ENCODE results near the gene RAD51B.

DNA sequence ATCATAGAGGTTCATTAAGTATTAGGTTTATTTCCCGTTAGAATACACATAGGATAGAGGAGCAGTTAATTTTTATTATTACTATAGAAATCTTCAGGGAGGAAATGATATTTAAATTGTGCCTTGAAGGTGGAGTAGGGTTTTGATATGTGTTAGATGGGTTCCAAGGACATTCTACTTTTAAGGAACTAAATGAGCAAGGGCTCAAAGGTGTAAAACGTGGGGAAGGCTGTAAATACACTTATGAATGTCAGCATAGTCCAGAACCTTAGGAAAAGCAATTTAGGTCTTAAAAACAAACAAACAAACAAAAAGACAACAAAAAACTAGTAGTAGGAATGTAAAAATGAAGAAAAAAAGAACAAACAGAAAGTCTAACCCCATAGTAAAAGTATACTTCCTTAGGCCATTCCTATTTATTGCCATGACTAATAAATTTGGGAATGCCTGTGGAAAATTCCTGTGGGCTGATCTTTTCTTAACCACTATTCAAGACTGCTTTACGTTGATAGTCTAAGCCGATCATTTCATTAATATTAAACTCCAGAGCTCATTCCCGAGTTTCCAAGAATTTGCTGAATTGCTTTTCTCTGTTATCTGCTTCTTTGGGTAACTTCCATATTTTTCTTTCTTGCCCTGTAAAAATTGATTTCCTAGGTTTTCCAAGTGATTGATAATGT is 180.3 kb downstream of the RAD51B start:
- TF ChIP-seq, protein P1, sequence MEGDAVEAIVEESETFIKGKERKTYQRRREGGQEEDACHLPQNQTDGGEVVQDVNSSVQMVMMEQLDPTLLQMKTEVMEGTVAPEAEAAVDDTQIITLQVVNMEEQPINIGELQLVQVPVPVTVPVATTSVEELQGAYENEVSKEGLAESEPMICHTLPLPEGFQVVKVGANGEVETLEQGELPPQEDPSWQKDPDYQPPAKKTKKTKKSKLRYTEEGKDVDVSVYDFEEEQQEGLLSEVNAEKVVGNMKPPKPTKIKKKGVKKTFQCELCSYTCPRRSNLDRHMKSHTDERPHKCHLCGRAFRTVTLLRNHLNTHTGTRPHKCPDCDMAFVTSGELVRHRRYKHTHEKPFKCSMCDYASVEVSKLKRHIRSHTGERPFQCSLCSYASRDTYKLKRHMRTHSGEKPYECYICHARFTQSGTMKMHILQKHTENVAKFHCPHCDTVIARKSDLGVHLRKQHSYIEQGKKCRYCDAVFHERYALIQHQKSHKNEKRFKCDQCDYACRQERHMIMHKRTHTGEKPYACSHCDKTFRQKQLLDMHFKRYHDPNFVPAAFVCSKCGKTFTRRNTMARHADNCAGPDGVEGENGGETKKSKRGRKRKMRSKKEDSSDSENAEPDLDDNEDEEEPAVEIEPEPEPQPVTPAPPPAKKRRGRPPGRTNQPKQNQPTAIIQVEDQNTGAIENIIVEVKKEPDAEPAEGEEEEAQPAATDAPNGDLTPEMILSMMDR (IDR thresholded peaks at IDR 0.05) = no peak
- TF ChIP-seq POLR2A (IDR thresholded peaks at IDR 0.05) = no peak

Measured in vagina (tissue), 2 donors.